SU-DHL-6 (cell line): Measurements from ENCODE around the gene EPS8.

Source experiments
- CTCF ChIP-seq: fragments of 200-600 bp; sonication (generic); IDR thresholded peaks from one replicate; pipeline ENCODE4 v1.5.1; 2017; ENCODE audit warnings: antibody characterized with exemption, mild to moderate bottlenecking, low read length, moderate library complexity; ENCODE audit not compliant: insufficient read depth, poor library complexity, severe bottlenecking
- EZH2phosphoT487 ChIP-seq: fragments of 200-600 bp; sonication (generic), shearing (Covaris generic); conservative IDR thresholded peaks from 2 replicates; pipeline ENCODE4 v1.6.1; 2018; ENCODE audit warnings: mild to moderate bottlenecking, antibody characterized with exemption, low read length, moderate library complexity, mixed read lengths

- no peak for TF ChIP-seq CTCF
- TF ChIP-seq EZH2phosphoT487, result no peak
These were observed 111.4 kb downstream of the EPS8 start for GRCh38 chr12:15677726-15678201.
